ENCODE results near the gene TEAD1.

DNA sequence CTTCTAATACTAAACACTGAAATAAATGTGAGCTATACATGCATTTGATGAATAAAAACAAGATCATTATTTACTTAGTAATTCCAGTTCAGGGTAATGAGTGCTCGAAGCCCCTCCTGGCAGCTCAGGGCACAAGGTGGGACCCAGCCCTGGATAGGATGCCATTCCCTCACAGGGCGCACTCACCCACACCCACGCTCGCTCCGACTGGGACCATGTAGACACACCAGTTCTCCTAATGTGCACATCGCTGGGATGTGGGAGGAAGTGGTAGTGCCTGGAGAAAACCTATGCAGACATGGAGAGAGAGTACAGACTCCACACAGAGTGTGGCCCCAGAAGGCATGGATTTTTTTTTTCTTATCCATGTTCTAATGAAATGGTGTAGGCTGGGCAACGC lies 290.4 kb downstream of the TEAD1 start:
- TF ChIP-seq, protein P1, sequence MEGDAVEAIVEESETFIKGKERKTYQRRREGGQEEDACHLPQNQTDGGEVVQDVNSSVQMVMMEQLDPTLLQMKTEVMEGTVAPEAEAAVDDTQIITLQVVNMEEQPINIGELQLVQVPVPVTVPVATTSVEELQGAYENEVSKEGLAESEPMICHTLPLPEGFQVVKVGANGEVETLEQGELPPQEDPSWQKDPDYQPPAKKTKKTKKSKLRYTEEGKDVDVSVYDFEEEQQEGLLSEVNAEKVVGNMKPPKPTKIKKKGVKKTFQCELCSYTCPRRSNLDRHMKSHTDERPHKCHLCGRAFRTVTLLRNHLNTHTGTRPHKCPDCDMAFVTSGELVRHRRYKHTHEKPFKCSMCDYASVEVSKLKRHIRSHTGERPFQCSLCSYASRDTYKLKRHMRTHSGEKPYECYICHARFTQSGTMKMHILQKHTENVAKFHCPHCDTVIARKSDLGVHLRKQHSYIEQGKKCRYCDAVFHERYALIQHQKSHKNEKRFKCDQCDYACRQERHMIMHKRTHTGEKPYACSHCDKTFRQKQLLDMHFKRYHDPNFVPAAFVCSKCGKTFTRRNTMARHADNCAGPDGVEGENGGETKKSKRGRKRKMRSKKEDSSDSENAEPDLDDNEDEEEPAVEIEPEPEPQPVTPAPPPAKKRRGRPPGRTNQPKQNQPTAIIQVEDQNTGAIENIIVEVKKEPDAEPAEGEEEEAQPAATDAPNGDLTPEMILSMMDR (IDR thresholded peaks at IDR 0.05) = no peak
- no peak for TF ChIP-seq SIN3A (IDR thresholded peaks at IDR 0.05; ENCODE audit: borderline replicate concordance, insufficient read depth, low read depth, low read length)
- no peak for TF ChIP-seq POLR2AphosphoS5 (IDR thresholded peaks at IDR 0.05; ENCODE audit: low read depth, low read length)
- TF ChIP-seq TCF7L2 (IDR thresholded peaks at IDR 0.05; ENCODE audit: low read depth, low read length) = no peak
- TF ChIP-seq, protein P2, sequence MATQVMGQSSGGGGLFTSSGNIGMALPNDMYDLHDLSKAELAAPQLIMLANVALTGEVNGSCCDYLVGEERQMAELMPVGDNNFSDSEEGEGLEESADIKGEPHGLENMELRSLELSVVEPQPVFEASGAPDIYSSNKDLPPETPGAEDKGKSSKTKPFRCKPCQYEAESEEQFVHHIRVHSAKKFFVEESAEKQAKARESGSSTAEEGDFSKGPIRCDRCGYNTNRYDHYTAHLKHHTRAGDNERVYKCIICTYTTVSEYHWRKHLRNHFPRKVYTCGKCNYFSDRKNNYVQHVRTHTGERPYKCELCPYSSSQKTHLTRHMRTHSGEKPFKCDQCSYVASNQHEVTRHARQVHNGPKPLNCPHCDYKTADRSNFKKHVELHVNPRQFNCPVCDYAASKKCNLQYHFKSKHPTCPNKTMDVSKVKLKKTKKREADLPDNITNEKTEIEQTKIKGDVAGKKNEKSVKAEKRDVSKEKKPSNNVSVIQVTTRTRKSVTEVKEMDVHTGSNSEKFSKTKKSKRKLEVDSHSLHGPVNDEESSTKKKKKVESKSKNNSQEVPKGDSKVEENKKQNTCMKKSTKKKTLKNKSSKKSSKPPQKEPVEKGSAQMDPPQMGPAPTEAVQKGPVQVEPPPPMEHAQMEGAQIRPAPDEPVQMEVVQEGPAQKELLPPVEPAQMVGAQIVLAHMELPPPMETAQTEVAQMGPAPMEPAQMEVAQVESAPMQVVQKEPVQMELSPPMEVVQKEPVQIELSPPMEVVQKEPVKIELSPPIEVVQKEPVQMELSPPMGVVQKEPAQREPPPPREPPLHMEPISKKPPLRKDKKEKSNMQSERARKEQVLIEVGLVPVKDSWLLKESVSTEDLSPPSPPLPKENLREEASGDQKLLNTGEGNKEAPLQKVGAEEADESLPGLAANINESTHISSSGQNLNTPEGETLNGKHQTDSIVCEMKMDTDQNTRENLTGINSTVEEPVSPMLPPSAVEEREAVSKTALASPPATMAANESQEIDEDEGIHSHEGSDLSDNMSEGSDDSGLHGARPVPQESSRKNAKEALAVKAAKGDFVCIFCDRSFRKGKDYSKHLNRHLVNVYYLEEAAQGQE (IDR thresholded peaks at IDR 0.05; ENCODE audit: insufficient read depth in 1 of 2, low read depth in 2 of 2, low read length in 1 of 2) = no peak
